Pancreas (tissue), 10 donors: ENCODE data around the gene DRAP1. TPM values are rescaled to one million over a fixed set of nuclear protein-coding genes. Genes with fewer than 3 reads are reported as not detected.

Source experiments
- ATAC-seq, 4 donors: fragments of 200-7000 bp; cut with Tn5 transposase; one replicate each; pipeline versions ENCODE4 v1.8.0 to v1.9.1; 2020; ENCODE audit warnings: mild to moderate bottlenecking in 4 of 4, moderate library complexity in 4 of 4
- DNase-seq, 6 donors: peaks; one replicate each; pipeline ENCODE4 v3.0.0-alpha.2; 2020
- FAIRE-seq: peaks from 2 replicates; lab custom pipeline; 2012; peaks lifted over from hg19 to GRCh38; lab: Jason Lieb, UNC
- H3K27ac ChIP-seq, 4 donors: fragments of 200-600 bp; sonication (generic); 1 replicate in 3 of 4; 2 replicates in 1 of 4; pipeline versions ENCODE4 v1.5.0 to v1.8.0; 2020
- H3K27me3 ChIP-seq, 4 donors: fragments of 200-600 bp; one replicate each; pipeline ENCODE4 v1.8.0; 2021
- H3K36me3 ChIP-seq, 3 donors: fragments of 200-600 bp; sonication (generic) in 1 of 3; one replicate each; pipeline versions ENCODE4 v1.5.0 to v1.8.0; 2020 to 2021
- H3K4me1 ChIP-seq, 3 donors: fragments of 200-600 bp; one replicate each; pipeline ENCODE4 v1.8.0; 2021
- H3K4me3 ChIP-seq, 4 donors: fragments of 200-600 bp; sonication (generic) in 2 of 4; one replicate each; pipeline versions ENCODE4 v1.5.0 to v1.8.0; 2020 to 2021
- H3K9me3 ChIP-seq, 4 donors: fragments of 200-600 bp; one replicate each; pipeline ENCODE4 v1.8.0; 2021
- WGBS, 2 donors: extraction: QIAGEN DNeasy Blood & Tissue Kit; methylation state at CpG; one replicate each; pipeline ENCODE4 v1.1.7; 2013; 5-methylcytosine and 5-hydroxymethylcytosine counted together
- intact Hi-C, 3 donors: fragments of 100-400 bp; cut with DNase I; formaldehyde crosslinking; loops; one replicate each; pipeline versions ENCODE4 v1.11.1 to v1.14.2; 2022
- polyA plus RNA-seq, 2 donors: library from polyadenylated mRNA; stranded (reverse); fragments of 200-250 nt; gene quantifications; one replicate each; pipeline ENCODE4 v1.2.3, GENCODE V29; 2013
- total RNA-seq, 6 donors: library from RNA; stranded (reverse); fragmentation: NEBNext Ultra II Directional in 4 of 6; extraction: Animal tissue kit (Norgen Biotek cat#: 25700) in 4 of 6; gene quantifications; one replicate each; pipeline versions ENCODE4 v1.2.1 to v1.2.4, GENCODE V29; 2021 to 2023
- TF ChIP-seq, protein P1 (sequence below), 4 donors: fragments of 200-600 bp; sonication (generic) in 3 of 4; IDR thresholded peaks; one replicate each; pipeline versions ENCODE4 v1.5.0 to v1.8.0; 2021; ENCODE audit warnings: antibody characterized with exemption in 4 of 4
- donor health status: healthy with polysubstance abuse.
- donor health status: DM: no; HTN: no; CAD: no; lungs with moderate emphysema.
- donor health status: DM: no; HTN: no; CAD: no.
- donor health status: control.
- donor health status: control.
- donor health status: Bipolar disorder and iron deficiency.
- donor health status: DM: yes; HTN: yes; CAD: no.
- donor health status: DM: no; HTN: no; CAD: no.
- donor health status: DM: no; HTN: no; CAD: no.
- donor health status: DM: yes; HTN: yes; CAD: no.

DRAP1 gene
- total and polyA plus RNA-seq, 8 donors, result 20.4 to 58.8 (median 27.2) TPM

GRCh38 chr11:65886826-65887722, 32.2 kb upstream of the DRAP1 start:
- peak overlapping the region in 2 of 4 donors; percentile 66 to 82 for H3K4me3 ChIP-seq
- no peaks in the 10 kb centered on the region for H3K9me3 ChIP-seq
- H3K27ac ChIP-seq, result peak overlapping the region in 2 of 4 donors; percentile 91 to 93
- H3K36me3 ChIP-seq, result peaks cover 0 to 4% (median 0%) of the 10 kb centered on the region in 3 donors
- H3K4me1 ChIP-seq, result peaks cover 7 to 29% (median 11%) of the 10 kb centered on the region in 3 donors
- 76 to 88% methylated on average over 14 of the region's 14 CpGs for WGBS, 2 donors
- ATAC-seq (no peak), DNase-seq (peak in 2 of 6 donors; percentile 63 to 65), FAIRE-seq (no peak)
- intact Hi-C loops, result loop anchor here in 1 of 3 donors (5.0 kb wide), 2 partner anchors 100 to 175 kb away; partner anchors contain the start of gene KAT5
- H3K27me3 ChIP-seq, result no peaks in the 10 kb centered on the region
- TF ChIP-seq, protein P1, sequence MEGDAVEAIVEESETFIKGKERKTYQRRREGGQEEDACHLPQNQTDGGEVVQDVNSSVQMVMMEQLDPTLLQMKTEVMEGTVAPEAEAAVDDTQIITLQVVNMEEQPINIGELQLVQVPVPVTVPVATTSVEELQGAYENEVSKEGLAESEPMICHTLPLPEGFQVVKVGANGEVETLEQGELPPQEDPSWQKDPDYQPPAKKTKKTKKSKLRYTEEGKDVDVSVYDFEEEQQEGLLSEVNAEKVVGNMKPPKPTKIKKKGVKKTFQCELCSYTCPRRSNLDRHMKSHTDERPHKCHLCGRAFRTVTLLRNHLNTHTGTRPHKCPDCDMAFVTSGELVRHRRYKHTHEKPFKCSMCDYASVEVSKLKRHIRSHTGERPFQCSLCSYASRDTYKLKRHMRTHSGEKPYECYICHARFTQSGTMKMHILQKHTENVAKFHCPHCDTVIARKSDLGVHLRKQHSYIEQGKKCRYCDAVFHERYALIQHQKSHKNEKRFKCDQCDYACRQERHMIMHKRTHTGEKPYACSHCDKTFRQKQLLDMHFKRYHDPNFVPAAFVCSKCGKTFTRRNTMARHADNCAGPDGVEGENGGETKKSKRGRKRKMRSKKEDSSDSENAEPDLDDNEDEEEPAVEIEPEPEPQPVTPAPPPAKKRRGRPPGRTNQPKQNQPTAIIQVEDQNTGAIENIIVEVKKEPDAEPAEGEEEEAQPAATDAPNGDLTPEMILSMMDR (IDR thresholded peaks at IDR 0.05), result no peak

- H3K4me1 ChIP-seq, result peaks cover 7 to 31% (median 11%) of the 10 kb centered on the region in 3 donors
- peaks cover 0 to 4% (median 0%) of the 10 kb centered on the region in 3 donors for H3K36me3 ChIP-seq
- FAIRE-seq (no peak), DNase-seq (no peak), ATAC-seq (peak in 2 of 4 donors; percentile 0)
- no peaks in the 10 kb centered on the region for H3K9me3 ChIP-seq
- TF ChIP-seq, protein P1 (IDR thresholded peaks at IDR 0.05), result no peak
- peak overlapping the region; percentile 65 to 82 (median 66) for H3K4me3 ChIP-seq
- 4 to 7% methylated on average over 23 of the region's 23 CpGs for WGBS, 2 donors
- no peaks in the 10 kb centered on the region for H3K27me3 ChIP-seq
- intact Hi-C loops, result loop anchor here in 1 of 3 donors (5.0 kb wide), 2 partner anchors 100 to 175 kb away; partner anchors contain the start of gene KAT5
- peak overlapping the region; percentile 63 to 93 (median 86) for H3K27ac ChIP-seq
These were observed 31.5 kb upstream of the DRAP1 start for GRCh38 chr11:65887723-65888162.

GRCh38 chr11:65888163-65888814, 30.9 kb upstream of the DRAP1 start, which contains the start of gene FIBP:
Gene FIBP (minus strand): TSS chr11:65888471. CDS start chr11:65888418, 53 bp downstream.
- H3K9me3 ChIP-seq, result no peaks in the 10 kb centered on the region
- peaks cover 7 to 31% (median 11%) of the 10 kb centered on the region in 3 donors for H3K4me1 ChIP-seq
- H3K27me3 ChIP-seq, result no peaks in the 10 kb centered on the region
- WGBS, 2 donors, result 0% methylated on average over 40 to 57 of the region's 57 CpGs
- peak within 1 kb of the TSS; percentile 65 to 82 (median 66) for H3K4me3 ChIP-seq
- peak; percentile 97 to 99 (median 98) for DNase-seq
- intact Hi-C loops, result loop anchor here in 1 of 3 donors (5.0 kb wide), 2 partner anchors 99 to 176 kb away; partner anchors contain the start of gene KAT5
- peaks cover 0 to 4% (median 0%) of the 10 kb centered on the region in 3 donors for H3K36me3 ChIP-seq
- H3K27ac ChIP-seq, result peak within 1 kb of the TSS; percentile 63 to 93 (median 86)
- peak; percentile 84 to 89 (median 85) for ATAC-seq
- TF ChIP-seq, protein P1 (IDR thresholded peaks at IDR 0.05), result peak; percentile 75 to 90 (median 90)
- no peak for FAIRE-seq

DNA sequence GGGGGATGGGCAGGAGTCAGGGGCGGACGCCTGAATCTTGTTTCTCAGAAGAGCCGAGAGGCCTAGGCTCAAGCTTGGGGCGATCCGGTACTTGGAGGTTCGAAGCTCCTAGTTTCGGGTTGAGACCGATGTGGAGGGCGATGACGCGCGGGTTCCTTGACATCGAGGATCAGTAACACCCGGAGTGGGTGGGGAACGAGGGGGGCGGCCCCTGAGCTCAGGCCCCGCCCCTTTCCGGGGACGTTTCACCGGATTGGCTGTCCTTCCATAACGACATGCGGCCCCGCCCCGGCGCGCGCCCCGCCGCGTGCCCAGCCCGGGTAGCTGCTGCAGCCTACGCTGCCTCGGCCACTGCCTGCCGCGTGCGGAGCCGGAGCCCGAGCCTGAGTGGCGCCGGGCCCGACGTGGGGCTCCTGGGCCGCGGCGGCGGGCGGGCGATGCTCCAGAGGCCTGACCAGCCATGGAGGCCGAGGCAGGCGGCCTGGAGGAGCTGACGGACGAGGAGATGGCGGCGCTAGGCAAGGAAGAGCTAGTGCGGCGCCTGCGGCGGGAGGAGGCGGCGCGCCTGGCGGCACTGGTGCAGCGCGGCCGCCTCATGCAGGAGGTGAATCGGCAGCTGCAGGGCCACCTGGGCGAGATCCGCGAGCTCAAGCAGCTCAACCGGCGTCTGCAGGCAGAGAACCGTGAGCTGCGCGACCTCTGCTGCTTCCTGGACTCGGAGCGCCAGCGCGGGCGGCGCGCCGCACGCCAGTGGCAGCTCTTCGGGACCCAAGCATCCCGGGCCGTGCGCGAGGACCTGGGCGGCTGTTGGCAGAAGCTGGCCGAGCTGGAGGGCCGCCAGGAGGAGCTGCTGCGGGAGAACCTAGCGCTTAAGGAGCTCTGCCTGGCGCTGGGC, 28.7 kb upstream of the DRAP1 start, which contains the start of gene CCDC85B:
Gene CCDC85B, plus strand, starts transcription at position 350 of the 895 bp plus-strand sequence. Its CDS starts 111 bp downstream, at position 461.
- H3K27me3 ChIP-seq, result no peaks in the 10 kb centered on the region
- peaks cover 7 to 31% (median 11%) of the 10 kb centered on the region in 3 donors for H3K4me1 ChIP-seq
- H3K36me3 ChIP-seq, result no peaks in the 10 kb centered on the region
- DNase-seq (peak; percentile 96 to 99 (median 98)), FAIRE-seq (no peak), ATAC-seq (peak; percentile 78 to 87 (median 84))
- H3K4me3 ChIP-seq, result peak within 1 kb of the TSS; percentile 41 to 82 (median 60)
- H3K9me3 ChIP-seq, result no peaks in the 10 kb centered on the region
- 1% methylated on average over 71 to 94 of the region's 94 CpGs for WGBS, 2 donors
- H3K27ac ChIP-seq, result peak within 1 kb of the TSS; percentile 76 to 93 (median 88)
- intact Hi-C loops, result no loop called here
- TF ChIP-seq, protein P1 (IDR thresholded peaks at IDR 0.05), result no peak
